GM06990 (cell line): ENCODE measurements around the gene SPINK1.

Experiments
- DNase-seq: peaks from one replicate; pipeline ENCODE4 v3.0.0-alpha.2; 2011; ENCODE audit not compliant: insufficient read length; ENCODE audit errors: extremely low read depth
- H3K27me3 ChIP-seq: replicated peaks from 2 replicates; pipeline ENCODE4 v1.6.0; 2011; ENCODE audit warnings: low read length; ENCODE audit not compliant: control insufficient read depth, insufficient read depth
- H3K36me3 ChIP-seq: 2 replicates; pipeline ENCODE4 v1.5.1; 2011; ENCODE audit warnings: low read length; ENCODE audit not compliant: control insufficient read depth, insufficient read depth
- H3K4me3 ChIP-seq: replicated peaks from 2 replicates; pipeline ENCODE4 v1.5.1; 2011; ENCODE audit warnings: low read depth, mild to moderate bottlenecking, control low read depth, low read length
- TF ChIP-seq, protein P1 (sequence below): IDR thresholded peaks from 2 replicates; pipeline ENCODE4 v1.5.1; 2011; ENCODE audit warnings: low read length, control low read depth, mild to moderate bottlenecking, inconsistent platforms; ENCODE audit not compliant: insufficient read depth, poor library complexity, severe bottlenecking

The SPINK1 gene

DNA sequence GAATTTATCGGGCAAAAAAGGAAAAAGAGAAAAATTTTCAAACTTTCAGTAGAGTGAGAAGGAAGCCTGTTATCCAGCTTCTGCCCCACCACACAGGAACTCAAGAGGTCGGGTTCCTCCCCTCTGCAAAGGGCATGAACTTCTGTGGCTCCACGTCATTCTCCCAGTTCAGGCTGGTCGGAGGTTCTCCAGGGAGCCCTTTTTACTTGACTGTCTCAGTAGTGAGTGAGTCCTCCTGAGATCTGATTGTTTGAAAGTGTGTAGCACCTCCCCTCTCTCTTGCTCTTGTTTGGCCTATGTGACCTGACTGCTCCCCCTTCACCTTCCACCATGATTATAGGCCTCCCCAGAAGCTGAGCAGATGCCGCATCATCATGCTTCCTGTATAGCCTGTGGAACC lies 9.7 kb downstream of the SPINK1 start:
- TF ChIP-seq, protein P1, sequence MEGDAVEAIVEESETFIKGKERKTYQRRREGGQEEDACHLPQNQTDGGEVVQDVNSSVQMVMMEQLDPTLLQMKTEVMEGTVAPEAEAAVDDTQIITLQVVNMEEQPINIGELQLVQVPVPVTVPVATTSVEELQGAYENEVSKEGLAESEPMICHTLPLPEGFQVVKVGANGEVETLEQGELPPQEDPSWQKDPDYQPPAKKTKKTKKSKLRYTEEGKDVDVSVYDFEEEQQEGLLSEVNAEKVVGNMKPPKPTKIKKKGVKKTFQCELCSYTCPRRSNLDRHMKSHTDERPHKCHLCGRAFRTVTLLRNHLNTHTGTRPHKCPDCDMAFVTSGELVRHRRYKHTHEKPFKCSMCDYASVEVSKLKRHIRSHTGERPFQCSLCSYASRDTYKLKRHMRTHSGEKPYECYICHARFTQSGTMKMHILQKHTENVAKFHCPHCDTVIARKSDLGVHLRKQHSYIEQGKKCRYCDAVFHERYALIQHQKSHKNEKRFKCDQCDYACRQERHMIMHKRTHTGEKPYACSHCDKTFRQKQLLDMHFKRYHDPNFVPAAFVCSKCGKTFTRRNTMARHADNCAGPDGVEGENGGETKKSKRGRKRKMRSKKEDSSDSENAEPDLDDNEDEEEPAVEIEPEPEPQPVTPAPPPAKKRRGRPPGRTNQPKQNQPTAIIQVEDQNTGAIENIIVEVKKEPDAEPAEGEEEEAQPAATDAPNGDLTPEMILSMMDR: no peak
- DNase-seq: no peak
- Histone ChIP-seq H3K36me3 (no peaks in the 10 kb centered on the region), H3K4me3 (no peak overlapping the region), H3K27me3 (no peaks in the 10 kb centered on the region)

DNA sequence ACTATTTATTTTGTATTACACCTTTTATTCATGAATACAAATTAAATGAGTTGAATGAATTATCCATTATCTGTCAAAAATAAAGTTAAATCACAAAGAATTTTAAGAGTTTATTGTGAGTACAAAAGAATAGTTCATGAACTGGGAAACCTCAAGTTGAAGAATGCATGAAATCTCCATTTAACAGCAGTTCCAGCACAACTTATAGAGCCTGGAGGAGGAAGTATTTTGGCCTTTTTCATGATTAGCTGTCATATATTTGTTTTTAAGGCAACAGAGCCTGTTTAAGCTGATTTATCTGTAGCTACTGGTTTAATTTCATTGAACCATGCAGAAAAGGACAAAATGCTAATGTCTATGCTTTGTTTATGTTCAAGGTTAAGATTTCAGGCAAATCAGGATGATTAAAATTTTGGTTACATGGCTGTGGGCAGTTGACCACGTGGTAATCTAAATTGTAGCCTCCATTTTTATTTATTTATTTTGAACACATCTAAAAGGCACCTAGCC lies 12.2 kb downstream of the SPINK1 start:
- no peak overlapping the region for H3K4me3 ChIP-seq
- H3K27me3 ChIP-seq: no peaks in the 10 kb centered on the region
- H3K36me3 ChIP-seq: no peaks in the 10 kb centered on the region
- DNase-seq: no peak
- TF ChIP-seq, protein P1: no peak

DNA sequence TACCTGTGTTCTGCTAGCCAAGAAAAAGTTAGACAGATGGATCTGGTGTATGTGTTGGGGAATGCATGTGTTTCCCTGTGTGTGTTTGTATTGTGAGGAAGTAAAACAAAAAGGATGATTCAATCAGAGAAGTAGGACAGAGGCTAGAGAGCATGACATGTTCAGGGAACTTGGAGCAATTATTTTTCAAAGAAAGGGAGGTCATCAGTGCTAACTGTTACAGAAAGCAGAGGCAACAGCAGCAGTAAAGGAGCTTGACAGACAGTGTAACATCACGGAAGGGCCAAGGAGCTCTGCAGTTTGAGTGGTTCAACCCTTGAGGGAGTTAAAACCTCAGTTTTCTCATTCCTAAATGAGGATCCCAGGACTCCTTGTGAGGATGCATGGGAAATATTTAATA lies 13.2 kb downstream of the SPINK1 start:
- no peak for DNase-seq
- Histone ChIP-seq H3K36me3 (no peaks in the 10 kb centered on the region), H3K4me3 (no peak overlapping the region), H3K27me3 (no peaks in the 10 kb centered on the region)
- TF ChIP-seq, protein P1: no peak

DNA sequence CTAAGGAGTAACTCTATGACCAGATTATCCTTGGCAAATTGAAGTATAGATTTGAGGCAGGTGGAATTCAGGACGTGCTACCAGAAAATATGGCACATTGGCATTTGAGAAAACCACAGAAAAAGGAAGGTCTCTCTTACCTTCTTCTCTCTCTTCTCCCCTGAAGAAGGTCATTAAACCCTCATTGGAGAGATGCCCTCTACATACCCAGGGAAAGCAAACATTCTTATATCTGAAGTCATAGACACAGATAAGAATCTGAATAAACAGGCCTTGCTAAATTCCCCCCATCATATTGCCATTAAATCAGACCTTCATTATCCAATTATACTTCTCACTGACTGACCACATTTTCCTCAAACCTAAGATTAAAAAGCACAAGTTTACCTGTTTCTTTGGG lies 17.8 kb downstream of the SPINK1 start:
- H3K4me3 ChIP-seq: no peak overlapping the region
- DNase-seq: no peak
- H3K27me3 ChIP-seq: no peaks in the 10 kb centered on the region
- TF ChIP-seq, protein P1: no peak
- no peaks in the 10 kb centered on the region for H3K36me3 ChIP-seq

DNA sequence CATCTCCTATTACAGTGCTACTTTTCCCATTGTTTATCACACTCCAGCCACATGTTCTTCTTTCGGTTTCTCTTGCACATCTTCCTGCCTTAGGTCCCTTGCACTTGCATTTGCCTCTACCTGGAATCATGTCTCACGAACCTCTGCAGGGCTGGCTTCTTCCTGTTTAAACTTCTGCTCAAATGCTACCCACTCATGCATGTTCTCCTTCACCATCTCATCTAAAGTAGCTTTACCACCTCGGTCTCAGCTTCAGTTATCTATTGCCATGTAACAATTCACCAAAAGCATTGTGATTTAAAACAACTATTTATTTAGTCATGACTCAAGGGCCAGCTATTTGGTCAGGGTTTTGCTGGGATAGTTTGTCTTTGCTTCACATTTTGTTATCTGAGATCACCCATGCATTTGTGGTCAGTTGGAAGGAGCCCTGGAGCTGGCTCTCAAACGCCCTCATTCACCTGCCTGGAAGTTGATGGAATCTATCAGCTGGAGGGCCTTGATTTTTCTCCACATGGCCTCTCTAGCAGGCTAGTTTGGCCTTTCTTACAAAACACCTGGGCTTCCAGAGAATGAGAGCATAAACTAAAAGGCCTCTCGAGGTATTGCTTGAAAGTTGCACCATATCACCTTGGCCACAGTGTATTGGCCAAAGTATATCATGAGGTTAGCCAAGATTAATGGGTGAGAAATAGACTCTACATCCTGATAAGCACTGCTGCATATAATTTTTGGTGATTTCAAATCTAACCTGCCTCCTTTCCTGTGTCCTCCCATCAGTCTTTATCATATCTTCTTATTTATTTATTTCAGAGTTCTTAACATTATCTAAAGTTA lies 21.4 kb downstream of the SPINK1 start:
- no peak for DNase-seq
- Histone ChIP-seq H3K27me3 (no peaks in the 10 kb centered on the region), H3K36me3 (no peaks in the 10 kb centered on the region), H3K4me3 (no peak overlapping the region)
- TF ChIP-seq, protein P1: no peak
